ENCODE data around the gene MRPS27. TPM values are rescaled to one million over a fixed set of nuclear protein-coding genes. Genes with fewer than 3 reads are reported as not detected.

MRPS27 gene
- polyA plus RNA-seq, 6 donors from 2014 or later, result 35.4 to 45.2 (median 40.3) TPM

Other genes starting within 250 kb of the MRPS27 start
- gene MAP1B, start 212.8 kb downstream of the MRPS27 start, polyA plus RNA-seq (ENCODE audit: low read depth in 6 of 6), result under 1 TPM; 0.18 to 0.90 (median 0.35) TPM
- gene PTCD2, start 133 bp upstream of the MRPS27 start, polyA plus RNA-seq (ENCODE audit: low read depth in 6 of 6), result 1 to 10 TPM in 5 of 6 donors, under 1 TPM in 1; 0.11 to 5.8 (median 4.6) TPM
- not detected for gene ZNF366, start 187.2 kb upstream of the MRPS27 start, polyA plus RNA-seq (ENCODE audit: low read depth in 6 of 6)

Measured in naive B cell (primary cell).